OCI-M2 (cell line): ENCODE results near the gene GFOD1.
A peak's percentile ranks its signal among the peaks of the same experiment; 100 is the strongest.
"Not testable (repeated sequence)": the region's sequence is repeated elsewhere in the genome, so short reads cannot be mapped to it uniquely, and the experiment has no call there.

ENCODE experiments used
- DNase-seq: peaks from one replicate; lab custom pipeline; 2025; ENCODE audit not compliant: unreplicated experiment; lab: John Stamatoyannopoulos, UW

GFOD1 gene

GRCh38 chr6:13407709-13408695 lies 79.4 kb downstream of the GFOD1 start:
- no peak for DNase-seq

- DNase-seq = no peak
Measured at GRCh38 chr6:13407368-13407708, 80.1 kb downstream of the GFOD1 start.

GRCh38 chr6:13406781-13407180 lies 80.6 kb downstream of the GFOD1 start:
- DNase-seq = no peak

- DNase-seq = no peak
Measured at GRCh38 chr6:13405961-13406477, 81.4 kb downstream of the GFOD1 start.

- no peak for DNase-seq
Measured at GRCh38 chr6:13404892-13405254, 82.5 kb downstream of the GFOD1 start.

- no peak for DNase-seq
Measured at GRCh38 chr6:13404228-13404891, 83.0 kb downstream of the GFOD1 start.

GRCh38 chr6:13402711-13403110 lies 84.7 kb downstream of the GFOD1 start:
- DNase-seq = no peak

GRCh38 chr6:13400772-13401171 lies 86.6 kb downstream of the GFOD1 start:
- no peak for DNase-seq

- DNase-seq = no peak
Measured at GRCh38 chr6:13398421-13398994, 88.9 kb downstream of the GFOD1 start.

GRCh38 chr6:13398069-13398381 lies 89.4 kb downstream of the GFOD1 start:
- DNase-seq = no peak

GRCh38 chr6:13397359-13398068 lies 89.9 kb downstream of the GFOD1 start:
- DNase-seq = no peak

- no peak for DNase-seq
Measured at GRCh38 chr6:13396241-13396792, 91.1 kb downstream of the GFOD1 start.

- DNase-seq = peak; percentile 96
Measured at GRCh38 chr6:13395272-13396237, 91.8 kb downstream of the GFOD1 start.

- no peak for DNase-seq
Measured at GRCh38 chr6:13392462-13392861, 94.9 kb downstream of the GFOD1 start.

GRCh38 chr6:13391537-13391936 lies 95.9 kb downstream of the GFOD1 start:
- DNase-seq = no peak

- no peak for DNase-seq
Measured at GRCh38 chr6:13390658-13391057, 96.7 kb downstream of the GFOD1 start.

GRCh38 chr6:13389237-13389636 lies 98.2 kb downstream of the GFOD1 start:
- DNase-seq = not testable (repeated sequence)

GRCh38 chr6:13388769-13389168 lies 98.6 kb downstream of the GFOD1 start:
- not testable (repeated sequence) for DNase-seq

- DNase-seq = no peak
Measured at GRCh38 chr6:13384966-13385365, 102.4 kb downstream of the GFOD1 start.

GRCh38 chr6:13384506-13384905 lies 102.9 kb downstream of the GFOD1 start:
- DNase-seq = no peak
